NCI-H187 treated with DMSO at 0.1 percent for 48 hours (cell line): Measurements from ENCODE around the gene GBP7.
"Not testable (repeated sequence)": the region's sequence is repeated elsewhere in the genome, so short reads cannot be mapped to it uniquely, and the experiment has no call there.

ENCODE experiments used
- DNase-seq: peaks from one replicate; lab custom pipeline; 2025; lab: John Stamatoyannopoulos, UW

Gene GBP7

DNA sequence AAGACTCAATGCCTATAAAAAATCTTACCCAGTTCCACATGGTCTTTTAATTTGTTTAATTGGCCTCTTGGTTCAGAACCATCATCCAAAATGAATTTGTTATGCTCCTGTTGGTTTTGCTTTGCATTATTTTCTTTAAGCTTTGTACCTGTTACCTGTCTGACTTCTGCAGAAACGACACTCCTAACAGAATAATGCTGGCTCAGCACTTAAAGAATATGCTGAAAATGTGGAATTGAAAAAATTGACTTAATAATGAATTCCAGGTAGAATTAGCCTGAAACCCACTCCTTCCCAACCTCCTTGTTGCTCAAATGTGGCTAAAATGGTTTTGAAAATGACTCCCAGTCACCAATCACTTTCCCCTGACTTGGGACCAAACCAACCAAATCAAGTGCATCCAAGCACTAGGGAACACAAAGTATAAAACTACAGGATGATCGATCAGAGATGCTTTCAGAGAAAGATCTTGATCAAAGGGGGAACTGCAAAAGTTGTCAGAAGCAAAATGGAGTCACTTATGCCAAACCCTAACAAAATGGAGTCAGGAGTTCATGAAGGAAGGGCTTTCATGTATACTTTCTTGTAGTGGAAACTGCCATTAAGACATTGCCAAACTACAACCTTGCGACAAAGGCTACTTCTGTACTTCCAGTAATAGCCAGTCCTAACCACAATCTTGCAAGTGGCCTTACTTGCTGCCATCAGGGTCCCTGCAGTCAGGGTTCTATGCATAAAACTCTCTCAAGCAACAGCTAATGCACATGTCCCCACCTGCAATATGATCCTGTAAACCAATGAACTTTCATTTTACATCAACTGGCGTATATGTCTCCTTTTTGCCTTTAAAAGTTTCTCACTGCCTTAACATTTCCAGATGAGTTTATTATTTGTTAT lies 5.4 kb downstream of the GBP7 start:
- no peak for DNase-seq

DNA sequence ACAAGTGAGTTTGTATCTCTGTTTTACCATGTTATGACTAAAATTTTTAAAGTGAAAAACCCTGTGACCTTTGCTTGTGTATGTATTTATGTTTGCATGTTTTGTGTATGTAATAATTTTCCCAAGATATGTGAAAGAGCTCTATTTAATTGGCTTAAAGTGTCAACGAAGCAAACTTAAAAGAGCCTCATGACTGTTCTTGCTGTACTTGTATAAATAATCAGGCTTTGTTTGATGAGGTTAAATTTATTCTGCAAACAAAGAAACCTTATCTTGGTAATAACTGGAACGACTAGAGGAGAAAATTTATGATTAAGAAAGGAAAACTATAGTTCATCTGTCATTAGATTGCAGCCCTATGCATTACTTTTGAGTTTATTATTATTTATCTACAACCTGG lies 6.6 kb downstream of the GBP7 start:
- DNase-seq, result no peak

DNA sequence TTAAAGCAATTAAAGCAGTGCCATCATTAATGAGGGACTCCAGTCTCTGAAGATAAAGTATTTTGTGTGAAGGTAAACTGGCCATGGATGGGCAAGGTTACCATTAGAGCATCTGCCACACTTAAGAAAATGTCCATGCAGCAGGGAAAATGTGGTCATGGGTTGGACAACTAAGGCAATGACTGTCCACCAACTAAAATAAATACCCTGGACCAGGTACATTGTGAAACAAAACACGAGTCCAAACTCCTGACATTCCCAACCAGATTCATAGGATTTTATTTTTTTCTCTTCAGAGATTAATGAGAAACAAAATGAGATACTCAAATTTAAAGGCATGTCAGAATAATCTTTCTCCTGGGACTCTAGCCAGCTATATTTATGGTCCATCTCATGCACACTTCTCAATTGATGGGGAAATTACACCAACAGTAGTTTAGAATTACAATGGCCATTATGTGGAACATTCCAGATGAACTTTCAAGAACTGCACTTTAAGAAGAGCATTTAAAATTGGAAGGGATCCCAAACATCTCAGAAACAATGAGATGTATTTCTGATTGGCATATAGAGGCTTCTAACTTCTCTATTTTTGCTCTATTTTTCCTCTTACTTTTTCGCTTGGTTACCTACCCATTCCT lies 8.1 kb downstream of the GBP7 start:
- DNase-seq, result no peak

DNA sequence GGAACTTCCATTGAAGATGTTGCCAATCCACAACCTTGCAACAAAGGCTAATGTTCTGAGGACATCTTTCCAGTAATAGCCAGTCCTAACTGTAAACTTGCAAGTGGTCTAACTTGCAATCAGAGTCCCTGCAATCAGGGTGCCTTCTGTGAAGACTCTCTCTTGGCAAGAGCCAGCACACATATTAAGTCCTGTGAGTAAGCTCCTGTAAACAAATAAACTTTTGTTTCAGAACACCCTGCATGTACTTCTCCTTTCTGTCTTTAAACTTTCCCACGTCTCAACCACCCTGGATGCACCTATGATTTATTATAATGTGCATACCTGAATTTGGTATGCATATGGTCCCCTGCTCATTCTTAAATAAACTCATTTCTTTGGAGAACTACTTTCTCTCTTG lies 9.1 kb downstream of the GBP7 start:
- no peak for DNase-seq

DNA sequence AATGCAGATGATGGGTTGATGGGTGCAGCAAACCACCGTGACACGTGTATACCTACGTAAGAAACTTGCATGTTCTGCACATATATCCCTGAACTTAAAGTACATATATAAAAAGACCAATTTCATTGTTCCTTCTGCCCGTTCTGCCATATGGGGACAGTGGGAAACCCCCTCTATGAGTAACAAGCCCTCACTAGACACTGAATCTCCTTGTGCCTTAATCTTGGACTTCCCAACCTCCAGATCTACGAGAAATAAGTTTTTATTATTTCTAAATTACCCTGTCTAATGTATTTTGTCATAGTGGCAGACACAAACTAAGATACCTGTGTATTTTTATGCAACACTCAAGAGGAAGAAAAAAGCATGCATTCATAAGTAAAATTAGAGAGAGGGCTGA lies 10.0 kb downstream of the GBP7 start:
- no peak for DNase-seq

DNA sequence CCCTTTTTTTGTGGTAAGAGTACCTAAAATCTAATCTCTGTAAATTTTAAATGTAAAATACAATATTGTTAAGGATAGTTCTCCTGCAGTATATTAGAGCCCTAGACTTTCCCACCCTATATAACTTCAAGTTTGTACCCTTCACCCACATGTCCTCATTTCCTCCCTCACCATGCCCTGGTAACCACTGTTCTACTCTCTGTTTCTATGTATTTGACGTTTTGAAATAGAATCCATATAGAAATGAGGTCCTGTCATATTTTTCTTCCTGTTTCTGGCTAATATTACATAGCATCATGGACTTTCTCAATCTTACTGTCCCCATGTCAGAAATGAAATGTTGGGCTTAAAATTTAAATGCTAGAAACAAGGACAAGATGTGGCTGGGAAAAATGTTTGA lies 24.8 kb downstream of the GBP7 start:
- DNase-seq, result no peak

DNA sequence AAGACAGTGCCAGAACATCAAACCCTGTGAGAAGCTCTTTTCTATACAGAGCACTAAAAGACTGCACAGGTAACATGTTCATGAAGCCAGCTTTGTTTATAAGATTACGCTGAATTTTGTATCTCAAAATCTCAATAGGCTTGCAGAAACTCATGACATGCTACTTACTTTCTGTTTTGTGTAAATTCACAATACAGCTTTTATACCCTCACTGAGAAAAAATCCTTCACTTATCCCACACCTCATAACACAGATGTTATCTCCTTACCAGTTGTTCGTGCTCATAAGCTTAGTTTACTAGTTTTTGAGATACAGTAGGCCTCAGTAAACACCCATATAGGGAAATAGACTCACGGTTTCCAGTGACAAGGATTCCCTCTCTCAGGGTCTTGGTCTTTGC lies 25.8 kb downstream of the GBP7 start:
- DNase-seq, result no peak

DNA sequence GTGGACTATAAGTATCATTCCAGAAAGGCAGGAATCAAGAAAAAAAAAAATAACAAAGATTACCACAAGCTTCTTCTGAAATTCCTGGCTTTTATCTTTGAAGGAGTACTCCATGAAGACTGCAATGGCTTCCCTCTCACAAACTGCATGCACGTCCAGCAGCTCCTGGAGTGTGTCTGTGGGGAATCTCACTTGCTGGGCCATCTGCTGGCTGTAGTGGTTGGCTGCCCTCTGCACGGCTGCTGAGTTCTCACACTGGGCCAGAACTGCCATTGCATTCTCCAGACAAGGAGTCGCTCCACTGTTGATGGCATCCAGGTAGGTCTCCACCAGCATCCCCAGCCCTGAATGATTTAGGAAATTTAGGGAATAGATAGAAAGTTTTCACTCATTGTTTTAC lies 26.6 kb downstream of the GBP7 start:
- no peak for DNase-seq

DNA sequence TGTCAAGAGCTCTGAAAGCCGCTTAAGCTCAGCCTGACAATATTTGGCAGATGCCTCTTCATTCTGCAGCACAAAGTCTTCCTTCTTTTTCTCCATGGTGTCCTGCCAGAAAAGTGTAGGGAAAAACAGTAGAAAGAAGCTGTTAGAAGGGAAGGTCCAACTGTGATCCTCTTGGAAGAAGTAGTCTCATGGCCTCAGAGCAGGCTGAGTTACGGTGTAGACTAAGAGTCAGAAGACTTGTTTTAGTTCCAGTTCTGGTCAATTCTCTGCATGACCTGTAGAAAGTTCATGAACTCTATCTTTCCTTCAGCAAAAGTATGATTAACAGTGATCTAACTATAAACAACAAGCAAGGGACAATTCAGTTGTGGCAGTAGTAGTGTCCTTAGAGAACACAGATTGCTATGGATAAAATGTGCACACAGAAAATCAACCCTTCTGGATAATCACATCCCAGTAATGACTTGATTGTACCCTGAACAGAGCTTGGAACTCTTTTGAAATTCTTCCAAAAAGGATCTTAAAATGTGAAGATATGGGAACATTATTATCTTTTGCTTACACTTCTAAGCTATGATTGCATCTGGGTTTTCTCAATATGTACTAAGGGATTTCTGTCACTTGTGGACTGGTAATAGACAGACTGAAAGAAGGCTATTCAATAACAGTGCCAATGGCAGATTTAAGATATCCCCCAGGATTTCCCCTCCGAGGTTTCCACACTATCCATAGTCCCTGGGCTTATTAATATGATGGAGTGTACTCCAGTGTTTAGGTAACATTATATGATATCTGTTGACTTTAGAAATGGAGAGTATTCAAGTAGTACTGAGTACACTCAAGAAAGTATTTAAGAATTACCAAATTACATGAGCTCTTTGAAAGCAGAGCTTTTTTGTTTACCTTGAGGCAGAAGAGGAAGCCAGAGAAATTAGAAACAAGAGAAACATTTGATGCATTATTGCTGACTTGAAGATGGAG lies 27.8 kb downstream of the GBP7 start:
- peak; percentile 36 for DNase-seq

DNA sequence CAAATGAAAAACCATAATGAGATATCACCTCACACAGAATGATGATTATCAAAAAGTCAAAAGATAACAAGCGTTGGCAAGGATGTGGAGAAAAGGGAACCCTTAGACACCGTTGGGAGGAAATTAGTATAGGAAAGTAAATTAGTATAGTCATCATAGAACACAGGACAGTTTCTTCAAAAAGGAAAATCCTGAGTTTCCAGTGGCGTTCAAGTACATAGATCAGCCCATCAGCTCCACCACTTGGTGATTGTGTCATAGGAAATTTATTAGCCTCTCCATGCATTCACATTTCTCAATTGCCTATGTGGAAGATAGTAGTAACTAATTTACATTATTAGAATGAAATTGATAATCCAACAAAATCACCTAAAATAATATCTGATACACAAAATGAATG lies 29.1 kb downstream of the GBP7 start:
- DNase-seq, result no peak

DNA sequence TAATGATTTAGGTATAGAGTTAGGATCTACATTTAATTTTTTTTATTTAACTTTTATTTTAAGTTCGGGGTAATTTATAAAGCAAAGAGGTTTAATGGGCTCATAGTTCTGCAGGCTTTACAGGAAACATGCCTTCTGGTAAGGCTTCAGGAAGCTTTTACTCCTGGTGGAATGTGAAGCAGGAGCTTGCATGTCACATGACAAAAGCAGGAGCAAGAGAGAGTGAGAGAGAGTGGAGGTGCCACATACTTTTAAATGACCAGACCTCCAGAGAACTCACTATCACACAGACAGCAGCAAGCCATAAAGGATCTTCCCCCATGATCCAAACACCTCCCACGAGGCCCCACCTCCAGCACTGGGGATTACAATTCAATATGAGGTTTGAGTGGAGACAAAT lies 32.3 kb downstream of the GBP7 start:
- no peak for DNase-seq

DNA sequence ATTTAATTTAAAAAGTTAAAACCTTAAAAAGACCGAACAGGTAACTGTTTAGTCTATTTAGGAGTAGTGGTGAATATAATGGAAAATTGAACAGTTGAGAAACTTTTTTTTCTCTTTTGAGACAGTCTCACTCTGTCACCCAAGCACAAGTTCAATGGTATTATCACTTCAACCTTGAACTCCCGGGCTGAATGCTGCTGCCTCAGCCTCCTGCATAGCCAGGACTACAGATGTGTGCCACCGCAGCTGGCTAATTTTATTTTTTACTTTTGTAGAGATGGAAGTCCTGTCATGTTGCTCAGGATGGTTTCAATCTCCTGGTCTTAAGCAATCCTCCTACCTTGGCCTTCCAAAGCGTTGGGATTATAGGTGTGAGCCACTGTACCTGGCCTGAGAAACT lies 33.6 kb downstream of the GBP7 start:
- DNase-seq, result no peak

DNA sequence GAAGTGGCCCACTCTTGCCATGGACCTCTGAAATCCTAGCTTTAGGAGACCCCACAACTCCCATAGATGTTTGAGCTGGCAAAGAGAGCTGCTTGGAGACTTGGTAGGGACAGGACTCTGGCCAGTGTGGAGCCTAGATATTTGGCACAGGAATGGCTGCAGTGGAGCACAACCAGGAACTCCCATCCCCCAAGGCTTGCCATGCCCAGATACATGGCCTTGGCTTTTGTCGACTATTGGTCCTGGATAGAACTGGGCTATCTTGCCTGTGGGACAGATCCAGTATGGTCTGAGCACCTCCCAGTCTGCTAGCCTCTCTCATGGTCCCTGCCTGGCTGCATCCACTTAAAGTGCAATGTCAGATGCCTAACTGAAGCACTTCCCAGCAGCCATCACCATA lies 42.1 kb downstream of the GBP7 start:
- DNase-seq, result no peak

DNA sequence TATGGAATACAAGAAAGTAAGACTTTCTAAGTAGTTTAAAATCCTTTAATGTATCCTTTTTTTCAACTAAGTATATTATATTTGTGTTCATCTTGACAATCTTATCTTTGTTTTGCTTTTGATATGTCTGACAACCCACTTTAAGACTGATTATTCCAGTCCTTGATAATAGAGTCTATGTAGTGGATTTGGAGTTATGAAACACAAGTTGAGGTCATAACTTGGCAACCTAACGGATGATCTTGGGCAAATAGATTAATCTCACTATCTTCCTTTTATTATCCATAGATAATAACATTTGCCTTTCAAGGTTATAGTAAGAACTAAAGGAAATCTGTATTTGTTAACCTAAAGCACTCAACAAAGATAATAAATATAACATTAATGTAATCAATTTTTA lies 45.1 kb downstream of the GBP7 start:
- no peak for DNase-seq

DNA sequence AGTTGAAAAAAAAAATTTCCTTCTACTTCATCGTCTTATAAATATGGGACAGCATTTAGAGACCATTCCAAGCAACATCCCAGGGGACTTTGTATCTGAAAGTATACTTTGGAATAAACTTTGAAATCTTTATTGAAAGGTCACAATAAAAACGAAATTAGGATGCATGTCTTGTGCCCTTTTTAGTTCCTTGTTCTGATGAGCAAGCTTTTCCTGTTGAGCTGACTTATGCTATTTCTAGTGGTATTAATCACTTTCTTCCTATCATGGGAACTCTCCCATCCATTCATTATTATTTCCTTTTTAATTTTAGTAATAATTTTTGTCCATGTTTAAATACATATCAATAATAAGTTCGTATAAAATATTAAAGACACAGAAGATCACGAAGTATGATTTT lies 45.9 kb downstream of the GBP7 start:
- no peak for DNase-seq

DNA sequence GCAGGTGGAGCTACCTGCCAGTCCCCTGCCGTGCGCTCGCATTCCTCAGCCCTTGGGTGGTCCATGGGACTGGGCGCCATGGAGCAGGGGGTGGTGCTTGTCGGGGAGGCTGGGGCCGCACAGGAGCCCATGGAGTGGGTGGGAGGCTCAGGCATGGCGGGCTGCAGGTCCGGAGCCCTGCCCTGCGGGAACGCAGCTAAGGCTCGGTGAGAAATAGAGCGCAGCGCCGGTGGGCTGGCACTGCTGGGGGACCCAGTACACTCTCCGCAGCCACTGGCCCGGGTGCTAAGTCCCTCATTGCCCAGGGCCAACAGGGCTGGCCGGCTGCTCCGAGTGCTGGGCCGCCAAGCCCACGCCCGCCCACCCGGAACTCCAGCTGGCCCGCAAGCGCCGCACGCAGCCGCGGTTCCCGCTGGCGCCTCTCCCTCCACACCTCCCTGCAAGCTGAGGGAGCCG lies 47.8 kb downstream of the GBP7 start:
- DNase-seq, result not testable (repeated sequence)

DNA sequence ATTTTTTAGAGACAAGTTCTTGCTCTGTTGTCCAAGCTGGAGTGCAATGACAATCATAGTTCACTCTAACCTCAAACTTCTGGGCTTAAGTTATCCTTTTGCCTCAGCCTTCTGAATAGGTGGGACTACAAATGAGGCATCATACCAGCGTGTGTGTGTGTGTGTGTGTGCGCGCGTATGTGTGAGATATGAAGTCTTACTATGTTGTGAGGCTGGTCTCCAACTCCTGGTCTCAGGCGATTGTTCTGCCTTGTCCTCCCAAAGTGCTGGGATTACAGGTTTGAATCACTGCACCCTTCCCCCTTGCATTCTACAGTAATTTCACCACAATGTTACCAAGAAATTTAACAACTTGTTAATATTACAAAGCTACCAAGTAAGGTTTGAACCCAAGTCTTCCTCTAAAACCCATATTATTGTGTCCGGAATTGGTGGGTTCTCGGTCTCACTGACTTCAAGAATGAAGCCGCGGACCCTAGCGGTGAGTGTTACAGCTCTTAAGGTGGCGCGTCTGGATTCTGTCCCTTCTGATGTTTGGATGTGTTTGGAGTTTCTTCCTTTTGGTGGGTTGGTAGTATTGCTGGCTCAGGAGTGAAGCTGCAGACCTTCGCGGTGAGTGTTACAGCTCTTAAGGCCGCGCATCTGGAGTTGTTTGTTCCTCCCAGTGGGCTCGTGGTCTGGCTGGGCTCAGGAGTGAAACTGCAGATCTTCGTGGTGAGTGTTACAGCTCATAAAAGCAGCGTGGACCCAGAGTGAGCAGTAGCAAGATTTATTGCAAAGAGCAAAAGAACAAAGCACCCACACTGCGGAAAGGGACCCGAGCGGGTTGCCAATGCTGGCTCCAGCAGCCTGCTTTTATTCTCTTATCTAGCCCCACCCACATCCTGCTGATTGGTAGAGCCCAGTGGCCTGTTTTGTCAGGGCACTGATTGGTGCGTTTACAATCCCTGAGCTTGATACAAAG lies 48.9 kb downstream of the GBP7 start:
- DNase-seq, result not testable (repeated sequence)

DNA sequence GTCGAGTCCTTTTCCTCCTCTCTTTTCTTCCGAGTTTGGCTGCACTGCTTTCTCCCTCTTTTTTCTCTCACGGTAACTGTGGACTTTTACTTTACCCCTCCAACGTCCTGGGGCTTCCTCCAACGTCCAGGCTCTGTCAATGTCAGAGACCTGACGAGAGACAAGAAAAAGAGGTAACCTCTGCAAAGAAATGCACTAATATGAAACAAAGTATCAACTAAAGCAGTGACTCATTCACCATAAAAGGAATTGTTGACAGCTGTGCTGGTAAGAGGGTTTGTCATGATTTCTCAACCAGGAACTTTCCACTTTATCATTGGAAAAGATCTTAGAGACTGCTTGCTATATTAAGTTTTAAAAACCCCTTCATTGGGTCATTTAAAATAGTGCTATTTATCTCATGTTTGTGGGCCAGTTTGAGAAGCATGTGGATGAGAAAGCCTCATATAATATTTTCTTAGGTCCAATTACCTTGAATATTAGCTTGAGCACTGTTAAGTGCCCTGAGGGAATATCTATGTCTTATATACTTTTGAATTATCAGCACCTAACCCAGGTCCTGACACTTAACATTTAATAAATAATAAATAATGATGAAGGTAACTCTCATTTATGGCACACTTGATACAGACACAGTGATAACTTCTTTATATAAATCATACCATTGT lies 49.8 kb downstream of the GBP7 start, which contains the start of gene GBP2:
GBP2 (minus strand) TSS at position 202 of the 668 bp plus-strand sequence. CDS start 4,148 bp downstream, outside the sequence.
- no peak for DNase-seq

DNA sequence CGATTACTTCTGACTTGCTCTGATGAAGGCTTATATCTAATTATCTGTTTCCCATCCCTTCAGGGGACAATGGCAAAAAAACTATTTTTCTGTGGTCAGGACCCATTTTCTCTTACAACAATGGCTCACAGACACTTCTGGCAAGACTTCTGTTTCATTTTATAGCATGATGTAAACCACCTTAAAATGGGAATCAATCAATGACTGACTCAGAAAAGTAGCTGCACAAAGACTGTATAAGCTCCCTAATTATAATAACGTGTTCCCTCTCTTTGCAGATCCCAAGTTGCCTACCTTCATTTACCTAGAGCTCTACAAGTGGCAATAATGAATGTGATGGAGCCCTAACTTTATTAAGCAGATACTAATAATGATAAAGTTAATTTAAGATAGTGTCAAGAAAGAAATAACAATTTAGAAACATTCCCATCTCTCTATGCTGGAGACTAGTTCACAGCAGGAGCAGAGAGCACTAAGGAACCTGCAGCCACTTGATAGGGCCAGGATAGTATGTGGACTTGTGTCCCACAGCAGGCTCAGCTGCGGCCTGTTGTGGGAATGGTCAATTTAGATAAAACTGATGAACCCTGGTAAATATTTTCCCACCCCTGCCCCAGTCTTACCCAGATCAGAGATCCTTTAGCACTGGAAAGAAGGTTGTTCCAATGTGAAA lies 50.4 kb downstream of the GBP7 start:
- no peak for DNase-seq

DNA sequence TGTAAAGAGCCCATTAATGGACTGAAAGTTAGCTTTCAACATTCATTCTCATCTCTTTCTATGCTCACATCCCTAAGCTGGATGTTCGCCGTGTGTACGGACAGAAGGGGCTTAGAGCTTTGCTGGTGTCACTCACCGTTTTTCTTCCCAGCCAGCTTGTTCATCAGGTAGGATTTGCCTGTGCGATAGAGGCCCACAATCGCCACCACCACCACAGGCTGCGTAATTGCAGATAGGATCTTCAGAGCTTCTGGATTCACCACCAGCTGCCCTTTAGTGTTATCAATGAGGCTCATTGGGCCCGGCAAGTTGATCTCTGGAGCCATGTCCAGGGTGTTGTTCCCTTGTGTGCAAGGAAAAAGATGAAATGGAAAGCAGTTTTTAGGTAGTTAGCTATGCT lies 54.2 kb downstream of the GBP7 start:
- no peak for DNase-seq
